ENCODE measurements around the gene S100A5.

DNA sequence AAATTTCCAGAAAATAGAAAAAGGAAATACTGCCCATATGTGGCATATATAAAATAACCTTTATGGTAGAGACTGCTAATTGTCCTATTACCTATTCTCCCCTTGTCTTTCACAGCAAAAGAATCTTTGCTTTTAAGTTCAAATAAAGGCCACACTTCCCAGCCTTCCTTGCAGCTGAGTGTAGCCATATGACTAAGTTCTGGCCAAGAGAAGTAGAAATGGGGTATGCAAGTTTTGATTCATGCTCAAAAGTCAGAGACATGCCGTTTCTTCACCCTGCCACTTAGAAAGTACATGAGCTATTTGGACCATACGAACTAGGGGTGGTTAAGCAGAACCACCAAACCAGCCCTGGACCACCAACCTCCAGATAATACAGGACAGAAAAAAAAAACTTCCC, 43.2 kb upstream of the S100A5 start:
- TF ChIP-seq, protein P1, sequence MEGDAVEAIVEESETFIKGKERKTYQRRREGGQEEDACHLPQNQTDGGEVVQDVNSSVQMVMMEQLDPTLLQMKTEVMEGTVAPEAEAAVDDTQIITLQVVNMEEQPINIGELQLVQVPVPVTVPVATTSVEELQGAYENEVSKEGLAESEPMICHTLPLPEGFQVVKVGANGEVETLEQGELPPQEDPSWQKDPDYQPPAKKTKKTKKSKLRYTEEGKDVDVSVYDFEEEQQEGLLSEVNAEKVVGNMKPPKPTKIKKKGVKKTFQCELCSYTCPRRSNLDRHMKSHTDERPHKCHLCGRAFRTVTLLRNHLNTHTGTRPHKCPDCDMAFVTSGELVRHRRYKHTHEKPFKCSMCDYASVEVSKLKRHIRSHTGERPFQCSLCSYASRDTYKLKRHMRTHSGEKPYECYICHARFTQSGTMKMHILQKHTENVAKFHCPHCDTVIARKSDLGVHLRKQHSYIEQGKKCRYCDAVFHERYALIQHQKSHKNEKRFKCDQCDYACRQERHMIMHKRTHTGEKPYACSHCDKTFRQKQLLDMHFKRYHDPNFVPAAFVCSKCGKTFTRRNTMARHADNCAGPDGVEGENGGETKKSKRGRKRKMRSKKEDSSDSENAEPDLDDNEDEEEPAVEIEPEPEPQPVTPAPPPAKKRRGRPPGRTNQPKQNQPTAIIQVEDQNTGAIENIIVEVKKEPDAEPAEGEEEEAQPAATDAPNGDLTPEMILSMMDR (IDR thresholded peaks at IDR 0.05; ENCODE audit: low read depth, low read length): no peak
- TF ChIP-seq, protein P2, sequence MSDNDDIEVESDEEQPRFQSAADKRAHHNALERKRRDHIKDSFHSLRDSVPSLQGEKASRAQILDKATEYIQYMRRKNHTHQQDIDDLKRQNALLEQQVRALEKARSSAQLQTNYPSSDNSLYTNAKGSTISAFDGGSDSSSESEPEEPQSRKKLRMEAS (IDR thresholded peaks at IDR 0.05; ENCODE audit: low read depth, low read length): no peak

Data from NB4 (cell line).